GM12801 (cell line): ENCODE results near the gene PLP2.

Experiments
- TF ChIP-seq, protein P1 (sequence below): IDR thresholded peaks from one replicate; pipeline ENCODE4 v1.5.1; 2011; ENCODE audit warnings: control low read depth; ENCODE audit not compliant: insufficient read length; ENCODE audit errors: extremely low read depth

The PLP2 gene

GRCh38 chrX:49171752-49172279, at the start of gene PLP2:
TSS of gene PLP2 (plus strand) at chrX:49171898. CDS start at chrX:49172001, 103 bp downstream.
- TF ChIP-seq, protein P1, sequence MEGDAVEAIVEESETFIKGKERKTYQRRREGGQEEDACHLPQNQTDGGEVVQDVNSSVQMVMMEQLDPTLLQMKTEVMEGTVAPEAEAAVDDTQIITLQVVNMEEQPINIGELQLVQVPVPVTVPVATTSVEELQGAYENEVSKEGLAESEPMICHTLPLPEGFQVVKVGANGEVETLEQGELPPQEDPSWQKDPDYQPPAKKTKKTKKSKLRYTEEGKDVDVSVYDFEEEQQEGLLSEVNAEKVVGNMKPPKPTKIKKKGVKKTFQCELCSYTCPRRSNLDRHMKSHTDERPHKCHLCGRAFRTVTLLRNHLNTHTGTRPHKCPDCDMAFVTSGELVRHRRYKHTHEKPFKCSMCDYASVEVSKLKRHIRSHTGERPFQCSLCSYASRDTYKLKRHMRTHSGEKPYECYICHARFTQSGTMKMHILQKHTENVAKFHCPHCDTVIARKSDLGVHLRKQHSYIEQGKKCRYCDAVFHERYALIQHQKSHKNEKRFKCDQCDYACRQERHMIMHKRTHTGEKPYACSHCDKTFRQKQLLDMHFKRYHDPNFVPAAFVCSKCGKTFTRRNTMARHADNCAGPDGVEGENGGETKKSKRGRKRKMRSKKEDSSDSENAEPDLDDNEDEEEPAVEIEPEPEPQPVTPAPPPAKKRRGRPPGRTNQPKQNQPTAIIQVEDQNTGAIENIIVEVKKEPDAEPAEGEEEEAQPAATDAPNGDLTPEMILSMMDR = no peak

DNA sequence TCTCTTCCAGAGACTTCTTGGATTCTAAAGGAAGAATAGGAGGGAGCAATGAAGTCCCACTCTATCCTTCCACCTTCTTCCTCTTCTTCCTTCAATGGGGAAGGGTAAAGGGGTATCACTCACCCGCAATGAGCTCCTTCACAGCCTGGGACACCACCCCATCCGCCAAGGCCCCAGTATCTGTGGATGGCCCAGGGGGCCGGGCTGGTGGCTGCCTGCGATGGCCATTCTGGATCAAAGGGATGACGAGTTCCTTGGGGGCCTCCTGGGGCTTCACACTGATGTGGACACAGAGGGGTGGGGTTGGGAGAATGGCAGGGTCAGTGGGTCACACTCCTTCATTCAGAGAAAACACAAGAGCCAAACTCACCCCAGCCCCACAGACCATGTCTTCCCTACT, 49.2 kb upstream of the PLP2 start:
- TF ChIP-seq, protein P1 = no peak

DNA sequence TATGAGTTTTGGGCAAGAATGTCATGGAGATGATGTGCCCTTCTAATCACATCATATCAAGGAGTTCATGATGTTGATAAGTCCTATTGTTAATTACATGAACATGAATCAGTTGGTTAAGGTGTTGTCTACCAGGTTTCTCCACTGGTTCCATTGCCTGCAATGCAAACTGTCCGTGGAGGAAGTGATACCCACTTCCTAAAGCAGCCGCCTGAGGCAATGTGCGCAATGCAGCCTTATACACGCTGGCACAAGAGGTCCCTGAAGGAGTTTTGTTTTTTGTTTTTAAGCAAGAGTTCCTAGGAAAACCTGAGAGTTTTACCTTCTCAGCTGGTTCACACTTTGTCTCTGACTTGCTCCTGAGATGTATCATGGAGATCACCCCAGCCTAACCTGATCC, 42.3 kb upstream of the PLP2 start:
- TF ChIP-seq, protein P1 = no peak

DNA sequence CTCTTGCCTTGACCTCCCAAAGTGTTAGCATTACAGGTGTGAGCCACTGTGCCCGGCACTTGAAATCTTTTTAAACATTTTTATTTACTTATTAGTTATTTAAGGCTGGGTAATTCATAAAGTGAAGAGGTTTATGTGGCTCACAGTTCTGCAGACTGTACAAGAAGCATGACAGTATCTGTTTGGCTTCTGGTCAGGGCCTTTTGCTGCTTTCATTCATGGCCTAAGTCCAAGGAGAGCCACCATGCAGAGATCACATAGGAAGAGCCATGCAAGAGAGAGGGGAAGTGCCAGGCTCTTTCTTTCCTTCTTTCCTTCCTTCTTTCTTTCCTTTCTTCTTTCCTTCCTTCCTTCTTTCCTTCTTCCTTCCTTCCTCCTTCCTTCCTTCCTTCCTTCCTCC, 37.9 kb upstream of the PLP2 start:
- TF ChIP-seq, protein P1 = no peak

- TF ChIP-seq, protein P1 = no peak
Observed at GRCh38 chrX:49137492-49137891, 34.2 kb upstream of the PLP2 start.

GRCh38 chrX:49139713-49140112, 32.0 kb upstream of the PLP2 start:
- TF ChIP-seq, protein P1 = no peak

DNA sequence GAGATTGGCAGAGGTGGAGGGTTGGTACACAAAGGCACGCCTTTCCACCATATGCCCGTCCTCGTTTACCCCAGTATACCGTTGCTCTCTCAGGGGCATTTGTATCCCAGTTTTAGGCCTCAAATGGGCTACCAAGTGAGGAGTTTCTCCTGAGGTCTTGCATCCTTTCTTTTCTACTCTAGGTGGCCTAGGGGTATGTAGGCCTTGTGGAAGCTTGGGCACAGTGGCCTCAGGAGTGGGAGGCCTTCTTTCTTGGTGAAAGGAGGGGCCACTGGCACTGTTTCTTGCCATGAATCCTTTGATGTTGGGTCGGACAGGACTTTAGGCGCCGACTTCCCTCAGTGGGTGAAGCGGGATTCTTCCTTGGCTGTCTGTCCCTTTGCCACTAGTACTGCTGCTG, 24.4 kb upstream of the PLP2 start:
- TF ChIP-seq, protein P1 = no peak
